K562 treated with DMSO at 1 percent for 24 hours (cell line): ENCODE data around the gene RAPGEF3. TPM values are rescaled to one million over a fixed set of nuclear protein-coding genes. Genes with fewer than 3 reads are reported as not detected.

Experiments
- total RNA-seq: library from RNA; unstranded; fragments of 300-600 nt; gene quantifications from 2 replicates; pipeline ENCODE4 v1.2.3, GENCODE V29; 2022; ENCODE audit warnings: low read depth; ENCODE audit not compliant: insufficient read depth

RAPGEF3 gene
- total RNA-seq: 1.1 and 1.2 TPM in 2 replicates

DNA sequence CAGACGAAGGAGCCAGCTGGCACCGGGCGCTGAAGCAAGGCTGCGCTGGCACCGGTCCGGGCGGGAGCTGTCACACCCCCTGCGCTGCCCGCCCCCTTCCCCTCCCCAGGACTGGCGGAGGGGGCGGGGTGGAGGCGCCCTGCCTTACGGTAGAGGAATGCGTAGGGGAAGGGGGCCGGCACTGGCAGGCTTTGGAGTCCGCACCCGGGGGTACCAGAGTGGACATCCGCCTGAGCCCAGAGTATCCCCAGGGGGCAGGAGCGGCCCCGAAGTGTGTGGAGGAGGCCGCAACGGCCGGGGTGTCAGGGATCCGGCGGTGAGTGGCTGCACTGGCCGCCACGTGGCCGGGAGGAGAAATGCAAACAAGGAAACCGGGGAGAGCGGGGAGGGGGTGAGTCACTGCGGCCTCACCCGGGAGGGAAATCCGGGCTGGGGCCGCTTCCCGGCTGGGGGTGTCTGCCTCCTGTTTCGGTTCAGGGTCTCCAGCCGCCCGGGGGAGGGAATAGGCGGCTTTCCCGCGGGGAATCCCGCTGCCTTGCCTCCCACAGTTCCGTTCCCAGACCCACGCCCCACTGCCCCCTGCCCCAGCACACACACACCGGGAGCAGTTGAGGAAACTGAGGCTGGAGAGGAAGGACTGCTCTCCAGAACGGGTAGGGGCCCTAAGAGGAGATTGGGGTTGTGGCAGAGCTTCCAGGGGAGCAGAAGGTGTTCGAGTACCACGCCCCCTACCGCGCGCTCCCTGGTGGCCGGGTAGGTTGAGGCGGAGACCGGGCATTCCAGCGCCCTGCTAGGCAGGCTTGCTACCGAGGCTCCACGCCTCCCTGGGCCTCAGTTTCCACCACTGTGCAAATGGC lies at the start of gene RAPGEF3:
RAPGEF3 (minus strand) TSS at position 47 of the 857 bp plus-strand sequence. CDS start 324 bp downstream, outside the sequence.

GRCh38 chr12:47773062-47773857 lies 14.6 kb upstream of the RAPGEF3 start, which contains the start of gene SLC48A1:
TSS of gene SLC48A1 (plus strand) at chr12:47773238. CDS start at chr12:47773305, 67 bp downstream.

DNA sequence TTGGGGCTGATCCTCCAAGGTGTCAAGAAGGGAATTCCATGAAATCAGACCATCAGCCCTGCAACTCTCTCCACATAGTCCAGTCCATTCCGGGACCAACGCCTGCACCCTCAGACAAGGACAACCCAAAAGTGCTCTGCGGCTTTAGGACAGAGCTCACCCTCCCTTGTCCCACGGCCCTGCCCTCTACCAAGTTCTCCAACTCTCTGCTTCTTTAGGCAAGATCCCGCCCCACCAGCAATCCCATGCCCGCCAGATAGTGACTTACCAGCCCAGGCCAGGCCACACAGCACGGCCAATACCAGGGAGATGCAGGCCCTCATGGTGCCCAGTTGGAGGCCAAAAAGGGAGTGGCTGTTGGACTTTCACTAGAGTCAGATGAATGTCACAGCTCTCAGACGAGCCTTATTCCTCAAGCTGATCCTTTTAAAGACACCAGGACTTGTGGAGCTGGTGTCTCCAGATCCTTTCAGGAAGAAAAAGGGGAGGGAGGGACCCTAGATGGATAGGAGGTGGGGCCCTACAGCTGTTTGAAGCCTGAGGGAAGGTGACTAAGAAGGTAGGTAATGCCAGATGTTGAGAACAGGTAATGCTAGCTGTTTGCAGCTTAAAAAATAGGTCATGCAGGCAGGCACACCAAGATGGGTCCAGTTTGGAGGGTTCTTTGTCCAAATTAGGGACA lies 33.4 kb downstream of the RAPGEF3 start, which contains the start of gene ENDOU:
ENDOU (minus strand) TSS at position 400 of the 682 bp plus-strand sequence; CDS start at position 323, 77 bp downstream.

DNA sequence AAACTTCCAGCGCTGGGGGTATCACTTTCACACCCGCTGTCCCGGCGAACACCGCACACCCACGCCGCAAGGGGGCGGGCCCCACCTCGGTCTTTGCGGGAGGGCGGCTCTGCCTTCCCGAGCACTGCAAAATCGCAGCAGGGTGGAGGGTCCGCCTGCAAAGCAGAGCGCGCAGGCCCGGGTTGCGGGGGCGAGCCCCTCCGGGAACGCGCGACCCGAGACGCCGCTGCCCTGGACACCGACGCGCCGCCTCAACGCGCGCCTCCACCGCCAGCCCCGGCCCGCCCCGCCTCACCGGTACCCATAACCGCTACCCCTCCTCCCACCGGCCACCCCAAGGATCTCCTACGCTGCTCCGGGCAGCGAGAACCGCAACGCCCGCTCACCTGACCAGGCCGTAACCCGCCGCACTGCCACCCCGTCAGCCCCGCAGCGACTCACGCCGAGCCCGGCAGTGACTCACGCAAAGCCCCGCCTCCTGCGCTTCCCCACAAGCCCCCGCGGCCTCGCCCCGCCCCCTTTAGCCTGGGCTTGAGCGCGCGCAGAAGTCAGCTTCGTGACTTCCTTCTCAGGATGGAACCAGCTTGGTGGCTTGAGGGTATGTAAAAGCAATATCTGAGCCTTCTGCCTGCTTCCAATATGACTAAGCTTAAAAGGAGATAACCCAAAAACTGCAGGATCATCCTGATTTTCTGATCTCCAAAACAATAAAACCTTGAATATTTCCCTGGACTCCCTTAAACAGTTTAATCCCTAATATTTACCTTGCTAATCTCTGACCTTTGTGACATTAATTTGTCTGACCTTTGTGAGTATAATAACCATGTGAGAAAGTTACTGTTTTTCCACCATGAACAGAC lies 52.9 kb downstream of the RAPGEF3 start, which contains the start of gene RPAP3:
RPAP3 (minus strand) TSS at position 465 of the 860 bp plus-strand sequence. CDS start 3,190 bp downstream, outside the sequence.

Other genes with a start within 250 kb of the RAPGEF3 start
- gene RPAP3, start 52.9 kb downstream of the RAPGEF3 start, total RNA-seq: 23.2 and 31.2 TPM in 2 replicates
- gene ENDOU, start 33.4 kb downstream of the RAPGEF3 start, total RNA-seq: not detected in 2 replicates
- 43.7 and 52.7 TPM in 2 replicates for gene SLC48A1, start 14.4 kb upstream of the RAPGEF3 start, total RNA-seq
- 57.4 and 60.6 TPM in 2 replicates for gene HDAC7, start 61.0 kb upstream of the RAPGEF3 start, total RNA-seq
- gene VDR, start 146.1 kb upstream of the RAPGEF3 start, total RNA-seq: 4.2 and 4.6 TPM in 2 replicates
- gene TMEM106C, start 204.7 kb upstream of the RAPGEF3 start, total RNA-seq: 167 and 170 TPM in 2 replicates
- gene COL2A1, start 245.6 kb upstream of the RAPGEF3 start, total RNA-seq: not detected in 2 replicates